Smooth muscle cell (in vitro differentiated cells): ENCODE results near the gene ITPK1. TPM values are rescaled to one million over a fixed set of nuclear protein-coding genes. Genes with fewer than 3 reads are reported as not detected.

Experiments
- DNase-seq: peaks from one replicate; lab custom pipeline; 2025; ENCODE audit not compliant: unreplicated experiment; lab: John Stamatoyannopoulos, UW
- H2AFZ ChIP-seq: fragments of 200-600 bp; sonication (generic); 2 replicates; pipeline ENCODE4 v1.6.0; 2016; ENCODE audit warnings: antibody characterized with exemption, low read depth, mild to moderate bottlenecking
- H3F3A ChIP-seq: fragments of 200-600 bp; sonication (generic); 2 replicates; pipeline ENCODE4 v1.6.0; 2017; ENCODE audit warnings: antibody characterized with exemption, low read depth
- H3K27ac ChIP-seq: fragments of 200-600 bp; sonication (generic); 2 replicates; pipeline ENCODE4 v1.5.1; 2016; ENCODE audit warnings: low read depth, mild to moderate bottlenecking
- H3K27me3 ChIP-seq: fragments of 200-600 bp; sonication (generic); 2 replicates; pipeline ENCODE4 v1.6.1; 2016; ENCODE audit warnings: low read depth, mild to moderate bottlenecking
- H3K36me3 ChIP-seq: fragments of 200-600 bp; sonication (generic); 2 replicates; pipeline ENCODE4 v1.5.1; 2016; ENCODE audit warnings: low read depth
- H3K4me1 ChIP-seq: fragments of 200-600 bp; sonication (generic); 2 replicates; pipeline ENCODE4 v1.5.1; 2016; ENCODE audit warnings: low read depth
- H3K4me2 ChIP-seq: fragments of 200-600 bp; sonication (generic); 2 replicates; pipeline ENCODE4 v1.6.0; 2016; ENCODE audit warnings: mild to moderate bottlenecking
- H3K4me3 ChIP-seq: fragments of 200-600 bp; sonication (generic); 2 replicates; pipeline ENCODE4 v1.5.1; 2016; ENCODE audit warnings: mild to moderate bottlenecking
- H3K79me2 ChIP-seq: fragments of 200-600 bp; sonication (generic); 2 replicates; pipeline ENCODE4 v1.6.0; 2016; ENCODE audit warnings: low read depth, mild to moderate bottlenecking
- H3K9ac ChIP-seq: fragments of 200-600 bp; sonication (generic); 2 replicates; pipeline ENCODE4 v1.6.0; 2016; ENCODE audit warnings: low read depth
- H3K9me3 ChIP-seq: fragments of 200-600 bp; sonication (generic); replicated peaks from 2 replicates; pipeline ENCODE4 v1.5.1; 2016; ENCODE audit warnings: low read depth
- H4K20me1 ChIP-seq: fragments of 200-600 bp; sonication (generic); 2 replicates; pipeline ENCODE4 v1.6.0; 2016; ENCODE audit warnings: low read depth
- WGBS: methylation state at CpG from one replicate; pipeline ENCODE4 v1.1.7; 2016; ENCODE audit warnings: low lambda C conversion rate; 5-methylcytosine and 5-hydroxymethylcytosine counted together
- polyA plus RNA-seq: library from polyadenylated mRNA; unstranded; fragments of >200 nt; fragmentation: Nextera tagmentation; extraction: Ambion mirVana; gene quantifications from 2 replicates; pipeline ENCODE4 v1.2.1, GENCODE V29; 2016
- total RNA-seq: library from RNA; depleted of rRNA; stranded (reverse); fragments of >200 nt; gene quantifications from 2 replicates; pipeline ENCODE4 v1.2.3, GENCODE V29; 2014
- TF ChIP-seq, protein P1 (sequence below): fragments of 200-600 bp; sonication (generic); IDR thresholded peaks from 2 replicates; pipeline ENCODE4 v1.5.1; 2017; ENCODE audit warnings: borderline replicate concordance, mild to moderate bottlenecking, antibody characterized with exemption; ENCODE audit not compliant: insufficient read depth, poor library complexity, severe bottlenecking

The ITPK1 gene
- total and polyA plus RNA-seq, 2 experiments from 2014 or later = 9.2 to 14.2 TPM

DNA sequence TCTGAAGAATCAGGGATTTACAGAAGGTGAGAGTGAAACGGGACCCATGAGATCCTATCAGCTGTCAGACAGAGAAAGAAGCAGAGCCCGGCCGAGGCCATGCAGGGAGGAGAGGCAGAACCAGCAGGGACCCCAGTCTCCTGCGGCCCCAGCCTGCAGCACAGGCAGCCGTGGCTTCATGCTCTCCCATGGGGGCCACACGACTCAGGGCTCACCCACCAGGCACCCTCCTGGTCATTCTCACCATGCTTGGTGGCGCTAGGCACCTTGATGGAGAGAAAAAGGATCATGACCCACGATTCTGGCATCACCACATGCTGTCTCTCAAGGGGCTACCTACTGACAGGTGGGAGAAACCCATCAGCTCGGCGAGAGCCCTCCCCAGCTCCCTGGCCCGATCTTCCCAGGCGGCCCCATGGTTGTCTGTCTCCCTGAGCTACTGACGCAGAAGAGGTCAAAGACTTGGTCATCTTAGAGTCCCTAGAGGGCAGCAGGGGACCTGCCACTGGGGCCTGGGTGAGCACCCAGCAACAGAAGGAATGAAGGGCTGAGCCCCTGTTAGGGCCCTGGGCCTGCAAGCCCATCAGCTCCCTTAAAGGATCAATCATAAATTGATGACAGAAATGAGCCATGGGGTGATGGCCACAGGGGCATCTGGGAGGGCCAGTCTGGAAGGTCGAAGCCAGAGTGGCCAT, 58.0 kb downstream of the ITPK1 start:
- WGBS = 92% methylated on average over 14 of the region's 14 CpGs
- H3K79me2 ChIP-seq = no peaks in the 10 kb centered on the region

DNA sequence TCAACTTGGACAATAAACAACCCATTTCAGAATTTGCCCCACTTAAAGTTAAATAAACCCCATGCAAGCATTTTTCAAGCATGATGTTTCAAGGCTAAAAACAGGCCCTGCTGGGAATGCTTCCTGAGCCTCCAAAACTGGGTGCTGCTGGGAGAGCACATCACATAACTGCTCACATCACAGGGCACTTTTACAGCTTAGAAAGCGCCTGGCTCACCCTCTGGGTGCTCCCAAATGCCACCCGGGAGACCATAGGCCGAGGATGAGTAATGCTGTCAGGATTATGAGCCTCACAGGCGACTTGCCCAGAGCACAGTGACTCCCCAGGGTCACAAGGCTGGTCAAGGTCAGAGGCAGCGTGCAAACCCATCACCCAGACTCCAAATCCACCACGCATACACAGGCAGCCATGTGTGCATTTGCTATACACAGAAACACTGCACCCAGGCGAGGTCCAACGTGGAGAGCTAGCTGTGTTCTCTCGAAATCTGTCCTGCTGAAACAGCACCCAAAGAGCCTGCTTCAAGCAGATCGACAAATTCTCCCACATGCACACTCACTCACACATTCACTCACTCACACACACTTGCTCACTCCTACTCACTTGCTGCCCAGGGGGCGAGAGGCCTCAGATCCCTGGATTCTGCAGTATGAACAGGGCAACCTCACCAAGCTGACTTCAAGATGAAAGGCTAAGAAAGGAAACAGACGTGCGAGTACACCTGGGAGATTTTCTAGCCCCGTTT, 58.7 kb downstream of the ITPK1 start:
- Histone ChIP-seq H3K79me2 (no peaks in the 10 kb centered on the region), H3K27ac (peak overlapping the region; percentile 12), H3K9ac (no peak overlapping the region), H4K20me1 (peaks cover 26% of the 10 kb centered on the region), H3K4me1 (no peaks in the 10 kb centered on the region), H3K4me3 (no peak overlapping the region), H3K27me3 (no peaks in the 10 kb centered on the region), H3K9me3 (no peaks in the 10 kb centered on the region), H3K4me2 (peak overlapping the region; percentile 36), H3K36me3 (no peaks in the 10 kb centered on the region), H3F3A (no peaks in the 10 kb centered on the region), H2AFZ (no peak overlapping the region)
- no peak for DNase-seq
- TF ChIP-seq, protein P1, sequence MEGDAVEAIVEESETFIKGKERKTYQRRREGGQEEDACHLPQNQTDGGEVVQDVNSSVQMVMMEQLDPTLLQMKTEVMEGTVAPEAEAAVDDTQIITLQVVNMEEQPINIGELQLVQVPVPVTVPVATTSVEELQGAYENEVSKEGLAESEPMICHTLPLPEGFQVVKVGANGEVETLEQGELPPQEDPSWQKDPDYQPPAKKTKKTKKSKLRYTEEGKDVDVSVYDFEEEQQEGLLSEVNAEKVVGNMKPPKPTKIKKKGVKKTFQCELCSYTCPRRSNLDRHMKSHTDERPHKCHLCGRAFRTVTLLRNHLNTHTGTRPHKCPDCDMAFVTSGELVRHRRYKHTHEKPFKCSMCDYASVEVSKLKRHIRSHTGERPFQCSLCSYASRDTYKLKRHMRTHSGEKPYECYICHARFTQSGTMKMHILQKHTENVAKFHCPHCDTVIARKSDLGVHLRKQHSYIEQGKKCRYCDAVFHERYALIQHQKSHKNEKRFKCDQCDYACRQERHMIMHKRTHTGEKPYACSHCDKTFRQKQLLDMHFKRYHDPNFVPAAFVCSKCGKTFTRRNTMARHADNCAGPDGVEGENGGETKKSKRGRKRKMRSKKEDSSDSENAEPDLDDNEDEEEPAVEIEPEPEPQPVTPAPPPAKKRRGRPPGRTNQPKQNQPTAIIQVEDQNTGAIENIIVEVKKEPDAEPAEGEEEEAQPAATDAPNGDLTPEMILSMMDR = no peak
- 65% methylated on average over 14 of the region's 14 CpGs for WGBS

More for the DNA sequence above, 58.0 kb downstream of the ITPK1 start:
- Histone ChIP-seq H4K20me1 (peaks cover 26% of the 10 kb centered on the region), H3K9ac (no peak overlapping the region), H3K27me3 (no peaks in the 10 kb centered on the region), H3K27ac (no peak overlapping the region), H3K4me2 (peak overlapping the region; percentile 36), H3K4me1 (no peaks in the 10 kb centered on the region), H3K36me3 (no peaks in the 10 kb centered on the region), H2AFZ (no peak overlapping the region), H3F3A (no peaks in the 10 kb centered on the region), H3K4me3 (no peak overlapping the region), H3K9me3 (no peaks in the 10 kb centered on the region)
- no peak for DNase-seq
- TF ChIP-seq, protein P1 = no peak

DNA sequence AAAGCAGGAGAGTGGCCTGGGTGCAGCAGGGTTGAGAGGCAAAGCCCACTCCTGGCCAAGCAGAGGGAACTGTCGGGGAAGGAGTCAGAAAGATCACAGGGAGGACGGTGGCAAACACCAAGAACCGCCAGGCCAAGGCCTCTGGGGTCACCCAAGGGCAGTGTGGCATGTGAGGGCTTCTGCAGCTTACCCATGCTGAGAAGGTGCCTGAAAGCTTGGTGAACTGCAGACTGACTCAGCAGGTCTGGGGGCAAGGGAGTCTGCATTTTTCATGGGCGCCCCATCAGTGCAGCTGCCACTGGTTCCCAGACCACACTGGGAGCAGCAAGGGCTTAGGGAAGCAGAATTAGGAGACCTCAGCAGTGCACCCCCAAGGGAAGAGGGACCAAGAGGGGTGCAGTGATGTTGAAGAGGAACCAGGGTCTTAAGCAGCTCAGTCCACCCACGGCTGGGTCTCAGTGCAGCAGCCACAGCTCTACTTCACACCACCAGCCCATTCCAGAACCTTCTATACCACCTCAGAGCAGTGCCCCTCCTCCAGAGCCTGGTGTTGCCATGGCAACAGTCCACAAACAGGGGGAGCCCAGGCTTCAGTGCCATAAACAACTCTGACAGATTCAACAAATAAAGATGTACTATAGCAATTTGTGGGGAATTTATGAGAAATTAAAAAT, 59.4 kb downstream of the ITPK1 start:
- Histone ChIP-seq H3K27ac (peak overlapping the region; percentile 12), H3K27me3 (no peaks in the 10 kb centered on the region), H4K20me1 (peaks cover 20% of the 10 kb centered on the region), H3K79me2 (no peaks in the 10 kb centered on the region), H3K36me3 (no peaks in the 10 kb centered on the region), H3K4me3 (no peak overlapping the region), H3K4me2 (peak overlapping the region; percentile 36), H2AFZ (no peak overlapping the region), H3K9me3 (no peaks in the 10 kb centered on the region), H3K9ac (no peak overlapping the region), H3K4me1 (no peaks in the 10 kb centered on the region), H3F3A (no peaks in the 10 kb centered on the region)
- WGBS = 87% methylated on average over 5 of the region's 5 CpGs
- no peak for DNase-seq
- TF ChIP-seq, protein P1 = no peak
